ENCODE measurements around the gene CLIP1. TPM values are rescaled to one million over a fixed set of nuclear protein-coding genes. Genes with fewer than 3 reads are reported as not detected.
A peak's percentile ranks its signal among the peaks of the same experiment; 100 is the strongest.

Gene CLIP1
- total and polyA plus RNA-seq, 2 of the 8 experiments (the other 6 are each of a cell fraction or from before 2014, with no cell fraction given): 19.0 to 27.6 TPM

DNA sequence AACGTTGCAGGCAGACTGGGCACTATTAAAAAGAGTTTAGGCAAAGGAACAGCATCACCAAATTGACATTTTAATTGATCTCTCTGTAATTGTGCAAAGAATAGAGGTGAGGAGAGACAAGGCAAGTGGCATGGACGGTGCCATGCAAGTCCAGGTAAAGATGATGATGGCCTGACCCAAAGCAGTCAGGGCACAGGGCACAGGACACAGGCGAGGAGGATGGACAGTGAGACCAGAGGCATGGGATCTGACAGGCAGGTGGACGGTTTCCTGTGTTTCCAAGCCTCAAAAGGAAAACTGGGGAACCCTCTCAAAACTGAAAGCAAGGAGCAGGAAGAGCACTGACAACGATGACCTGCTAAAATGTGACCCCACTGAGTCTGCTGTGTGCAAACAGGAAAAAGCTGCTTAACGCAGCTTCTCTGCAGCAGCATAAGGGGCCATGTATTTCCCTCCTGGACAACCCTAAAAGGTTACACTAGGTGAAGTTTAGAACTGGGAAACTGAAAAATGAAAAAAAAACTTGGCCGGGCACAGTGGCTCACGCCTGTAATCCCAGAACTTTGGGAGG lies 50.9 kb downstream of the CLIP1 start:
- ChIA-PET POLR2A (ENCODE audit: partially characterized antibody) (no interaction called here), CTCF (ENCODE audit: partially characterized antibody) (interaction anchor here (1.3 kb wide), 1 partner anchor 15 kb away, joined by 4 read pairs; no protein-coding TSS in a partner anchor)
- Histone ChIP-seq H2BK120ac (replicated peaks; ENCODE audit: low read depth, low read length) (no peak overlapping the region), H3K79me2 (ENCODE audit: control insufficient read depth in 1 of 2, insufficient read depth in 2 of 2, low read length in 2 of 2) (no peaks in the 10 kb centered on the region), H3K79me1 (ENCODE audit: low read depth, low read length) (no peaks in the 10 kb centered on the region), H2AK5ac (ENCODE audit: low read depth, low read length) (no peak overlapping the region), H3K23me2 (ENCODE audit: low read depth, low read length) (no peaks in the 10 kb centered on the region), H3K18ac (ENCODE audit: extremely low read depth, low read length) (no peak overlapping the region), H2BK20ac (ENCODE audit: low read length) (no peak overlapping the region), H3K56ac (replicated peaks; ENCODE audit: insufficient read length, low read depth, low read length) (no peak overlapping the region), H3K9me3 (ENCODE audit: insufficient read depth in 2 of 2, low read depth in 1 of 2, low read length in 1 of 2) (no peaks in the 10 kb centered on the region), H4K5ac (ENCODE audit: insufficient read length, low read depth, low read length) (no peak overlapping the region), H3K4me1 (replicated peaks in 1 of 4; ENCODE audit: control insufficient read depth in 3 of 4, insufficient read depth in 4 of 4, low read length in 3 of 4) (no peaks in the 10 kb centered on the region; a peak in 1 of 7 replicates), H2BK12ac (ENCODE audit: low read depth, low read length) (0 out of 2 replicates have a peak overlapping the region, but pooled peaks have one; percentile 6), H3K4me2 (ENCODE audit: insufficient read depth in 1 of 2, low read depth in 2 of 2, low read length in 2 of 2) (no peak overlapping the region), H3K4ac (replicated peaks; ENCODE audit: insufficient read length, low read depth, low read length) (no peak overlapping the region), H3K27ac (ENCODE audit: low read depth, low read length) (no peak overlapping the region; the same call in 1 of the 2 replicates), H3K4me3 (ENCODE audit: extremely low read depth in 1 of 4, insufficient read depth in 2 of 4, low read depth in 3 of 4, low read length in 4 of 4) (no peak overlapping the region), H4K8ac (ENCODE audit: extremely low read depth, insufficient read depth, low read length) (no peak overlapping the region), H2BK15ac (ENCODE audit: low read length) (no peak overlapping the region), H4K91ac (replicated peaks; ENCODE audit: insufficient read length, low read length) (no peak overlapping the region), H3K23ac (ENCODE audit: insufficient read length) (no peak overlapping the region), H3K14ac (ENCODE audit: insufficient read length) (no peak overlapping the region), H3K36me3 (ENCODE audit: control insufficient read depth in 2 of 4, insufficient read depth in 4 of 4, low read length in 3 of 4) (no peaks in the 10 kb centered on the region), H2AFZ (ENCODE audit: low read length) (no peak overlapping the region), H3K27me3 (replicated peaks in 1 of 4; ENCODE audit: control insufficient read depth in 3 of 4, extremely low read depth in 1 of 4, insufficient read depth in 3 of 4, low read length in 3 of 4) (no peaks in the 10 kb centered on the region), H3K9ac (replicated peaks in 1 of 4; ENCODE audit: extremely low read depth in 1 of 4, low read depth in 3 of 4, low read length in 3 of 4) (no peak overlapping the region), H4K20me1 (replicated peaks in 1 of 2; ENCODE audit: control insufficient read depth in 1 of 2, insufficient read depth in 2 of 2, low read length in 2 of 2) (no peaks in the 10 kb centered on the region), H2BK5ac (ENCODE audit: low read depth, low read length) (no peak overlapping the region)
- WGBS, 2 experiments (ENCODE audit: extremely low coverage in 1 of 2, insufficient coverage in 1 of 2, insufficient read length in 1 of 2, insufficient replicate concordance in 2 of 2, low coverage in 1 of 2, low lambda C conversion rate in 2 of 2, missing lambda C conversion rate in 1 of 2): 86% methylated on average over 8 of the region's 8 CpGs; no CpG with 5 or more reads in 1 of the 2 experiments
- FAIRE-seq (no peak), DNase-seq (ENCODE audit: low read depth in 1 of 2, low spot score in 2 of 2) (no peak)
- TF ChIP-seq CEBPB (IDR thresholded peaks at IDR 0.05; ENCODE audit: low read depth, low read length) (no peak), SP4 (IDR thresholded peaks at IDR 0.05; ENCODE audit: low read length) (no peak), BCL11A (IDR thresholded peaks at IDR 0.05; ENCODE audit: low read depth in 2 of 2, low read length in 2 of 2) (no peak), FOSL1 (IDR thresholded peaks at IDR 0.05; ENCODE audit: insufficient read depth, low read depth, low read length) (no peak), E2F6 (IDR thresholded peaks at IDR 0.05) (no peak), KDM4A (IDR thresholded peaks at IDR 0.05; ENCODE audit: low read depth, low read length, severe bottlenecking) (no peak), SAP30 (IDR thresholded peaks at IDR 0.05; ENCODE audit: insufficient read depth, insufficient replicate concordance, low read length) (no peak), CHD2 (IDR thresholded peaks at IDR 0.05; ENCODE audit: low read length) (no peak), EGR1 (IDR thresholded peaks at IDR 0.05; ENCODE audit: borderline replicate concordance, low read depth, low read length) (no peak), BACH1 (IDR thresholded peaks at IDR 0.05; ENCODE audit: low read length) (no peak), JUN (IDR thresholded peaks at IDR 0.05; ENCODE audit: low read depth, low read length) (no peak)
- TF ChIP-seq, protein P1, sequence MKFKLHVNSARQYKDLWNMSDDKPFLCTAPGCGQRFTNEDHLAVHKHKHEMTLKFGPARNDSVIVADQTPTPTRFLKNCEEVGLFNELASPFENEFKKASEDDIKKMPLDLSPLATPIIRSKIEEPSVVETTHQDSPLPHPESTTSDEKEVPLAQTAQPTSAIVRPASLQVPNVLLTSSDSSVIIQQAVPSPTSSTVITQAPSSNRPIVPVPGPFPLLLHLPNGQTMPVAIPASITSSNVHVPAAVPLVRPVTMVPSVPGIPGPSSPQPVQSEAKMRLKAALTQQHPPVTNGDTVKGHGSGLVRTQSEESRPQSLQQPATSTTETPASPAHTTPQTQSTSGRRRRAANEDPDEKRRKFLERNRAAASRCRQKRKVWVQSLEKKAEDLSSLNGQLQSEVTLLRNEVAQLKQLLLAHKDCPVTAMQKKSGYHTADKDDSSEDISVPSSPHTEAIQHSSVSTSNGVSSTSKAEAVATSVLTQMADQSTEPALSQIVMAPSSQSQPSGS (IDR thresholded peaks at IDR 0.05; ENCODE audit: low read length): no peak

Measured in H1 (cell line).